ENCODE measurements around the gene CLCF1.
A peak's percentile ranks its signal among the peaks of the same experiment; 100 is the strongest.
"Not testable (repeated sequence)": the region's sequence is repeated elsewhere in the genome, so short reads cannot be mapped to it uniquely, and the experiment has no call there.

Gene CLCF1

DNA sequence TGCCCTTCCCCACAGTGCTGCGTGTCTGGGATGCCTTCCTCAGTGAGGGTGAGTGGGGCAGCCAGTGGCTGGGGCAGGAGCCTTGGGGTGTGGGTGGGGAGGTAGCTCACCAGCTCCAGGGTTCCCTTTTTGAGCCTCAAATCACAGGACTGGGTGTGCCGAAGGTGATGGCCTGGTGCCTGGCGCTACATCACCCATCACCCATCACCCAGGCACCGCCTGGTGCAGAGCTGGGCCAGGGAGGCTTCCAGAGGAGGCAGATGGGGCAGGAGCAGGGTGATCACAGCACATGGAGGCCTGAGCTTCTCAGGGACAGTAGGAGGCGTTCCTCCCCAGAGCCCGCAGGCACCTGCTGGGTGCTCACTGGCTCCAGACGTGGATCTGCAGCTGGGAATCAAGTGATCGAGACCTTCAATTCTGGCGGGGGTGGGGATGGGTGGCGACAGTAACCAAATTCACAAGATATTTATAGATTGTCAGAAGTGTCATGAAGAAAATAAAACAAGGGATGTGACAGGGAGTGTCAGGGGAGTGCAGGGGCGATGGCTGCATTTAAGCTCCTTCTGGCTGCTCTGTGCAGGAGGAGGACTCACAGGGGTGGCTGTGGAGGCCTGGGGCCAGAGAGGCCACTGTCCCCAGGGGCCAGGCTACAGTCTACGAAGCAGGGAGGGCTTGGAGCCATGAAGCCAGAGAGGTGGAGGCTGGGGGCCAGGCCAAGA lies 33.7 kb upstream of the CLCF1 start:
- Histone ChIP-seq H3K9me3 (ENCODE audit: severe bottlenecking) (no peaks in the 10 kb centered on the region), H3K27ac (peak overlapping the region; percentile 30), H3K27me3 (ENCODE audit: insufficient read depth, low read depth, severe bottlenecking) (no peaks in the 10 kb centered on the region), H3K36me3 (no peaks in the 10 kb centered on the region), H3K4me3 (ENCODE audit: low read depth, low read length) (no peak overlapping the region)
- peak; percentile 64 for DNase-seq
- TF ChIP-seq CTCF (IDR thresholded peaks at IDR 0.05; ENCODE audit: low read depth, low read length): peak; percentile 60

GRCh38 chr11:67406420-67406968 lies 33.1 kb upstream of the CLCF1 start:
- H3K27ac ChIP-seq: no peak overlapping the region
- no peak for TF ChIP-seq CTCF (IDR thresholded peaks at IDR 0.05; ENCODE audit: low read depth, low read length)

GRCh38 chr11:67405688-67406339 lies 32.4 kb upstream of the CLCF1 start:
- no peak for TF ChIP-seq CTCF (IDR thresholded peaks at IDR 0.05; ENCODE audit: low read depth, low read length)
- Histone ChIP-seq H3K36me3 (peaks cover 5% of the 10 kb centered on the region), H3K27ac (no peak overlapping the region), H3K27me3 (ENCODE audit: insufficient read depth, low read depth, severe bottlenecking) (no peaks in the 10 kb centered on the region), H3K9me3 (ENCODE audit: severe bottlenecking) (no peaks in the 10 kb centered on the region), H3K4me3 (ENCODE audit: low read depth, low read length) (no peak overlapping the region)
- DNase-seq: no peak

More at GRCh38 chr11:67406420-67406968, 33.1 kb upstream of the CLCF1 start:
- no peaks in the 10 kb centered on the region for H3K27me3 ChIP-seq (ENCODE audit: insufficient read depth, low read depth, severe bottlenecking)
- H3K4me3 ChIP-seq (ENCODE audit: low read depth, low read length): no peak overlapping the region
- no peak for DNase-seq
- no peaks in the 10 kb centered on the region for H3K9me3 ChIP-seq (ENCODE audit: severe bottlenecking)
- H3K36me3 ChIP-seq: no peaks in the 10 kb centered on the region

DNA sequence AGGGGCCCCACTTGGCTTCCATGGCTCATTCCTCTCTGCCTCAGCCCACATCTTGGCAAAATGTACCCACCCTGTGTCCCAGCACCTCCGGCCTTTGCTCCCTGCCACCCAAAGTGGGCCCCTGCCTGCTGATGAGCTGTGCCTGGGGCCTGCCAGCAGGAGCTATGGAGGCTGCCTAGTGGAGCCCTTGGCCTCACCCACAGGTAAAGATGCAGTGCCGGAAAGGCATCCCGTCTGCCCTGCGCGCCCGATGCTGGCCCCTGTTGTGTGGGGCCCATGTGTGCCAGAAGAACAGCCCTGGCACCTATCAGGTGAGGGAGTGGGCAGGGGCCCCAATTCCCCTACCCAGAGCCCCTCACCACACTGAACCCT lies 31.8 kb upstream of the CLCF1 start:
- Histone ChIP-seq H3K36me3 (peaks cover 11% of the 10 kb centered on the region), H3K4me3 (ENCODE audit: low read depth, low read length) (no peak overlapping the region), H3K27me3 (ENCODE audit: insufficient read depth, low read depth, severe bottlenecking) (no peaks in the 10 kb centered on the region)

GRCh38 chr11:67404515-67405195 lies 31.3 kb upstream of the CLCF1 start:
- no peak overlapping the region for H3K4me3 ChIP-seq (ENCODE audit: low read depth, low read length)
- no peak for TF ChIP-seq CTCF (IDR thresholded peaks at IDR 0.05; ENCODE audit: low read depth, low read length)
- no peaks in the 10 kb centered on the region for H3K9me3 ChIP-seq (ENCODE audit: severe bottlenecking)
- no peaks in the 10 kb centered on the region for H3K27me3 ChIP-seq (ENCODE audit: insufficient read depth, low read depth, severe bottlenecking)
- peaks cover 16% of the 10 kb centered on the region for H3K36me3 ChIP-seq
- no peak overlapping the region for H3K27ac ChIP-seq
- DNase-seq: no peak

More for the DNA sequence above, 31.8 kb upstream of the CLCF1 start:
- DNase-seq: no peak
- Histone ChIP-seq H3K9me3 (ENCODE audit: severe bottlenecking) (no peaks in the 10 kb centered on the region), H3K27ac (no peak overlapping the region)
- TF ChIP-seq CTCF (IDR thresholded peaks at IDR 0.05; ENCODE audit: low read depth, low read length): no peak

DNA sequence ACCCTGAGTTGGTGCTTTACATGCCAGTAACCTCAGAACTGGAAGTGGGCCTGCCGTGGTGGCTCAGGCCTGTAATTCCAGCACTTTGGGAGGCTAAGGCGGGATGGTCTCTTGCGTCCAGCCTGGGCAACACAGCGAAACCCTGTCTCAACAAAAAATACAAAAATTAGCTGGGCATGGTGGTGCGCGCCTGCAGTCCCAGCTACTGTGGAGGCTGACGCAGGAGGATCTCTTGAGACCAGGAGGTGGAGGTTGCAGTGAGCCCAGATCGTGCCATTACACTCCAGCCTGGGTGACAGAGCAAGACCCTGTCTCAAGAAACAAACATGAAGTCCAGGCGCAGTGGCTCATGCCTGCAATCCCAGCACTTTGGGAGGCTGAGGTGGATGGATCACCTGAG lies 29.7 kb upstream of the CLCF1 start:
- Histone ChIP-seq H3K36me3 (peaks cover 32% of the 10 kb centered on the region), H3K27ac (peak overlapping the region; percentile 91)
- H3K4me3 ChIP-seq (ENCODE audit: low read depth, low read length); H3K27me3 ChIP-seq (ENCODE audit: insufficient read depth, low read depth, severe bottlenecking); H3K9me3 ChIP-seq (ENCODE audit: severe bottlenecking); DNase-seq: not testable (repeated sequence)

- Histone ChIP-seq H3K36me3 (peaks cover 40% of the 10 kb centered on the region), H3K4me3 (ENCODE audit: low read depth, low read length) (peak overlapping the region; percentile 56), H3K27ac (peak overlapping the region; percentile 91)
- peak; percentile 75 for DNase-seq
- not testable (repeated sequence) for H3K27me3 ChIP-seq (ENCODE audit: insufficient read depth, low read depth, severe bottlenecking); H3K9me3 ChIP-seq (ENCODE audit: severe bottlenecking)
Observed at GRCh38 chr11:67402192-67402839, 28.9 kb upstream of the CLCF1 start.
